Chondrocyte (in vitro differentiated cells): ENCODE results near the gene RASAL2. TPM values are rescaled to one million over a fixed set of nuclear protein-coding genes. Genes with fewer than 3 reads are reported as not detected.

Experiments used
- DNase-seq: peaks from one replicate; pipeline ENCODE4 v3.0.0; 2021; ENCODE audit warnings: mixed read lengths, low spot score
- H3K27ac Mint-ChIP-seq: one replicate; pipeline ENCODE4 v1.8.0; 2021; ENCODE audit warnings: mild to moderate bottlenecking, moderate library complexity, mixed read lengths; ENCODE audit not compliant: unreplicated experiment
- H3K27me3 Mint-ChIP-seq: 2 replicates; pipeline ENCODE4 v1.8.0; 2021; ENCODE audit warnings: low read depth, mixed read lengths
- H3K36me3 Mint-ChIP-seq: 2 replicates; pipeline ENCODE4 v1.8.0; 2021; ENCODE audit warnings: low read depth, mixed read lengths
- H3K4me1 Mint-ChIP-seq: 2 replicates; pipeline ENCODE4 v1.8.0; 2021; ENCODE audit warnings: low read depth, mild to moderate bottlenecking, mixed read lengths
- H3K4me3 Mint-ChIP-seq: one replicate; pipeline ENCODE4 v1.8.0; 2021; ENCODE audit warnings: mild to moderate bottlenecking, moderate library complexity, mixed read lengths; ENCODE audit not compliant: unreplicated experiment
- H3K9me3 Mint-ChIP-seq: 2 replicates; pipeline ENCODE4 v1.8.0; 2021; ENCODE audit warnings: low read depth, mixed read lengths
- total RNA-seq: library from RNA; stranded (reverse); gene quantifications from 3 replicates; pipeline ENCODE4 v1.2.1, GENCODE V29; 2021
- TF ChIP-seq, protein P1 (sequence below): fragments of 200-600 bp; sonication (generic); IDR thresholded peaks from 2 replicates; pipeline ENCODE4 v1.5.0; 2021; ENCODE audit warnings: antibody characterized with exemption, mild to moderate bottlenecking, moderate library complexity

The RASAL2 gene
- total RNA-seq, 1 donor from 2014 or later, result 40.1 TPM

DNA sequence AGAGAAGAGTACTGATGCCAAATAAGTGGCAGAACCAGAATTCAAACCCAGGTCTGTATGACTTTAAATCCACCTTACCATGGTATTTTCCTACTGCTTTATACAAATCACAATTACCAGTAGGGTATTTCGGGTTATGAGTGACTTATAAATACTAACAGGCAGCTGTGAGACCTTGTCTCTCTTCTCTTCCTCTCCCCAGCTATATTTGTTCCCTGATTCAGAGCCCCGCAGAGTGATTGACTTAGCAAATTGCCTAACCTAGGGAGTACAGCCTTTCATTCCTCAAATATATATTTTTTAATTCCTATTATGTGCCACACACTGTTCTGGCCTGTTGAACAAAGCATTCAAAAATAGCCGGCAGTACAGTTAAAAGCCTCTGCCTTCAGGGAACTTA is 234.8 kb downstream of the RASAL2 start:
- Mint-ChIP-seq H3K4me1 (peaks cover 33% of the 10 kb centered on the region), H3K36me3 (no peaks in the 10 kb centered on the region), H3K4me3 (no peak overlapping the region), H3K27ac (peak overlapping the region; percentile 68), H3K9me3 (no peaks in the 10 kb centered on the region), H3K27me3 (no peaks in the 10 kb centered on the region)
- DNase-seq, result no peak
- TF ChIP-seq, protein P1, sequence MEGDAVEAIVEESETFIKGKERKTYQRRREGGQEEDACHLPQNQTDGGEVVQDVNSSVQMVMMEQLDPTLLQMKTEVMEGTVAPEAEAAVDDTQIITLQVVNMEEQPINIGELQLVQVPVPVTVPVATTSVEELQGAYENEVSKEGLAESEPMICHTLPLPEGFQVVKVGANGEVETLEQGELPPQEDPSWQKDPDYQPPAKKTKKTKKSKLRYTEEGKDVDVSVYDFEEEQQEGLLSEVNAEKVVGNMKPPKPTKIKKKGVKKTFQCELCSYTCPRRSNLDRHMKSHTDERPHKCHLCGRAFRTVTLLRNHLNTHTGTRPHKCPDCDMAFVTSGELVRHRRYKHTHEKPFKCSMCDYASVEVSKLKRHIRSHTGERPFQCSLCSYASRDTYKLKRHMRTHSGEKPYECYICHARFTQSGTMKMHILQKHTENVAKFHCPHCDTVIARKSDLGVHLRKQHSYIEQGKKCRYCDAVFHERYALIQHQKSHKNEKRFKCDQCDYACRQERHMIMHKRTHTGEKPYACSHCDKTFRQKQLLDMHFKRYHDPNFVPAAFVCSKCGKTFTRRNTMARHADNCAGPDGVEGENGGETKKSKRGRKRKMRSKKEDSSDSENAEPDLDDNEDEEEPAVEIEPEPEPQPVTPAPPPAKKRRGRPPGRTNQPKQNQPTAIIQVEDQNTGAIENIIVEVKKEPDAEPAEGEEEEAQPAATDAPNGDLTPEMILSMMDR, result no peak

DNA sequence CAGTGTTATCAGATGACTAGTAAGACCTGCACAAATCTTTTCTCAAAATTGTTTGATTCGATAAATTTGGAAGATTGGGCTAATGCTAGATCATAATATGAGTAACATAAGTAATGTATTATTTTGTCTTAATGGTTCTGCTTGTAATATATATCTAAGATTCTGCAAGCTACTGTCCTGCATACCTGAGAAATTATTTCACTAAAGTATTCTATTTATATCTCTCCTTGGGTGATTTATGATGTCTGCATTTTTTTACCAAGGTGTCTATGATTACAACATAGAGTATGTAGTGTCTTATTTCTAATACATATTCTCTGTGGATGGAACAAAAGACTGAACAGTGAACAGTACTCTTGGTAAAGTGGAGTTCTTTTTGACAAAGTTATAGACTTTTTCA is 236.2 kb downstream of the RASAL2 start:
- DNase-seq, result no peak
- TF ChIP-seq, protein P1, result no peak
- peak overlapping the region; percentile 60 for H3K27ac Mint-ChIP-seq
- peaks cover 26% of the 10 kb centered on the region for H3K4me1 Mint-ChIP-seq
- H3K4me3 Mint-ChIP-seq, result no peak overlapping the region
- no peaks in the 10 kb centered on the region for H3K36me3 Mint-ChIP-seq
- no peaks in the 10 kb centered on the region for H3K27me3 Mint-ChIP-seq
- H3K9me3 Mint-ChIP-seq, result no peaks in the 10 kb centered on the region

DNA sequence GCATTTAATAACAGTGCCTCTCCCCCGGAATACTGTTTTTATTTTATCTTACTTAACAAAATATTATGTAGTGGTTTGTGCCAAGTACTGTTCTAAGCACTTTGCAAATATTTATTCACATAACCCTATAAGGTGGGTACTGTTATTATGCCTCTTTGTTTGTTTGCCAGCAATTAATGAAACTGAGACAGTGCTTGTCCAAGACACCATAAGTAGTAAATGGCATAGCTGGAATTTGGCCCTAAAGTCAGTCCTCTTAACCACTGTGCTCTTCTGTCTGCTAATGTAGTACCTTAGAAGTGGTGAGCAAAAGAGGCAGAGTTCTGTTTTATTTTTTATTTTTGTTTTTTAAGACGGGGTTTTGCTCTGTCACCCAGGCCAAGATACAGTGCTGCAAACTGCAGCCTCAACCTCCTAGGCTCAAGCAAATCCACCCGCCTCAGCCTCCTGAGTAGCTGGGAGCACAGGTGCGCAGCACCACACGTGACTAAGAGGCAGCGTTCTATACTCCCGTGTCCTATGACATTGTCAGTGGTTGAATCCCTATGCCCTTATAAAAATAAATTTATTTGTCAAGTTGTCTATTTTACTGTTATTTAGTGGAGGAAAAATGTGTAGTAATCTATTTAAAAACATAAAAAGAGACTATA is 237.1 kb downstream of the RASAL2 start:
- DNase-seq, result no peak
- TF ChIP-seq, protein P1, result no peak
- no peaks in the 10 kb centered on the region for H3K27me3 Mint-ChIP-seq
- H3K27ac Mint-ChIP-seq, result peak overlapping the region; percentile 17
- H3K36me3 Mint-ChIP-seq, result no peaks in the 10 kb centered on the region
- H3K9me3 Mint-ChIP-seq, result no peaks in the 10 kb centered on the region
- H3K4me3 Mint-ChIP-seq, result no peak overlapping the region
- H3K4me1 Mint-ChIP-seq, result peaks cover 26% of the 10 kb centered on the region

DNA sequence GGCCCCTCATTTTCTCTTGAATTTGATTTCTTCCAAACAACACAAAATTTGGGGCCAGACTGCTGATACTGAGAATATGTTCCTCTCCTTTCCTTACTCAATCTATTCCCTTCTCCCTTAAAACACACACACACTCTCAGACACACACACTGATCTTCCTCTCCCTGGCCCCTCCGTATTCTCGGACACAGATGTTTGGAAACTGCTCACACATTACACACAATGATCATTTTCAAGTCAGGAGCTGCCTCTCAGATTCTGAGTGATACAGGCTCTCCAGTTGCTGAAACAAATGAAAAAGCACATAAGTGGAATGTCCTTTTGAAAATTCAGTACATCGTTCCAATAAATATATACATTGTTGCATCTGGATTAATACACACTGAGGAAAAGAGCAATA is 241.5 kb downstream of the RASAL2 start:
- Mint-ChIP-seq H3K4me3 (no peak overlapping the region), H3K36me3 (no peaks in the 10 kb centered on the region), H3K27me3 (no peaks in the 10 kb centered on the region), H3K27ac (no peak overlapping the region), H3K9me3 (no peaks in the 10 kb centered on the region), H3K4me1 (peaks cover 15% of the 10 kb centered on the region)
- DNase-seq, result no peak
- TF ChIP-seq, protein P1, result no peak

DNA sequence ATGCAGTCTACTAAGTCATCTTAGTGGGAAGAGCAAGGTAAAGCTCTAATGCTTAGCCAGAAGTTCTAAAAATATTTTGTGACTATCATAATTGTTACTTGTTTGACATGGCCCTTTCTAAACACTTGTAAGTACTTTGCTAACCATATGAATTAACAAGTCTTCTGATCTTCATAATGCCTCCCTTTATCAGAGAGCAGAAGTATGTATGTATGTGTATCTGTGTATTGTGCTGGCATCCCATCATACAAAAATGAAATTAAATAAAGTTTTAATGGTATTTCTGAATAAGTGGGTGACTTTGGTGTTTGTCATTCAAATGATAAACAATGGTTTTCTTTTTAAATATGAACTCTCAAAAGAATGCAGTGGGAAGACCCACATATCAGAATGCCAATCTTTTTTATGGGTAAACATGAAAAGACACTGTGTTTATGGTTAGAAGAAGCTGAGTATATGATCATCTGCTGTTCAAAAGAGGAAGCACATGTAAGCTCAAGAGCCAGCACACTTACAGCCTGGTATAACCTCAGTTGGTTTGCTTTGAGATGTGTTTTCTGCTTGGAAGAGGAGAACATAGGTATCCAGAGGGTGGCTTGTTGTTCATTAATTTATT is 243.3 kb downstream of the RASAL2 start:
- Mint-ChIP-seq H3K36me3 (no peaks in the 10 kb centered on the region), H3K27me3 (no peaks in the 10 kb centered on the region), H3K4me1 (peaks cover 20% of the 10 kb centered on the region), H3K4me3 (no peak overlapping the region), H3K27ac (no peak overlapping the region), H3K9me3 (no peaks in the 10 kb centered on the region)
- no peak for DNase-seq
- TF ChIP-seq, protein P1, result no peak
